NCI-H748 treated with DMSO at 0.1 percent for 48 hours (cell line): Measurements from ENCODE around the gene GIPC2.
A peak's percentile ranks its signal among the peaks of the same experiment; 100 is the strongest.
"Not testable (repeated sequence)": the region's sequence is repeated elsewhere in the genome, so short reads cannot be mapped to it uniquely, and the experiment has no call there.

Source experiments
- DNase-seq: peaks from one replicate; lab custom pipeline; 2025; lab: John Stamatoyannopoulos, UW

Gene GIPC2

GRCh38 chr1:78096017-78096416 is 50.3 kb downstream of the GIPC2 start:
- DNase-seq = no peak

- DNase-seq = no peak
Measured at GRCh38 chr1:78096976-78097375, 51.2 kb downstream of the GIPC2 start.

- DNase-seq = no peak
Measured at GRCh38 chr1:78101051-78101450, 55.3 kb downstream of the GIPC2 start.

- no peak for DNase-seq
Measured at GRCh38 chr1:78101514-78101913, 55.7 kb downstream of the GIPC2 start.

DNA sequence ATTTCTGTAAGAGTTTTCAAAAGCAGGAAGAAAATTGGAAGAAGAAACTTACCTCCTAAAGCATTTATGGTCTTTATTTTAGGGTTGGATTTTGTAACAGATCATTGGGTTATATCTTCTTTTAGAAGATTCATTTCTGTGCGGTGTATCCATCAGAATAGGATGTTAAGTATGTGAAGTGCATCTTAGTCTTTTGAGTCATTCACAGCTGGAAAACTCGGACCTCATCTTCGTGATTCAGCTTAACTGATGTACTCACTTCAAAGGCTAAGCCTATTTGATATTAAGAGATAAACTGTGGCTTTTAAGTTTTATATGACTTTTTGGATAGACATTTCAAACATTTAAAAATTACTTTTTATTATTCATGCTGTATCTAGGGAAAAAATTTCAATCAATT is 56.3 kb downstream of the GIPC2 start:
- DNase-seq = no peak

- DNase-seq = no peak
Measured at GRCh38 chr1:78102916-78103315, 57.1 kb downstream of the GIPC2 start.

DNA sequence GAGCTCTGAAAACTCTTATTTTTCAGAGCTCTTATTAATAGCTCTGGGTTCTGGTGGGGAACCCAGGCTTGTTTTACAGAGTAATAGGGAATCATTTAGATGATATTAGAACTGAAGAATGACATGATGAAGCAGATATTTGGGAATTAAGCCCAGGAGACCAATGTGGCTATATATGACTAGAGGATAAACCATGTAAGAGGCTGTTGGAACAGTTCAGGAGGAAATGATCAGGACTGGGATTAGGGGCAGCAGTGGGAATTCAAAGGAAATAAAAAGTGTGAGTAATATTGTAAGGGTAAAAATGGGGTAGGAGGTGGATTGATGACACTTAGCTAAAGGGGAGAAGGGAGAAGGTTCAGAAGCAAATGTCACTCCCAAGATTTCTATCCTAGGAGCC is 58.6 kb downstream of the GIPC2 start:
- DNase-seq = no peak

GRCh38 chr1:78109659-78110058 is 63.9 kb downstream of the GIPC2 start:
- DNase-seq = not testable (repeated sequence)

DNA sequence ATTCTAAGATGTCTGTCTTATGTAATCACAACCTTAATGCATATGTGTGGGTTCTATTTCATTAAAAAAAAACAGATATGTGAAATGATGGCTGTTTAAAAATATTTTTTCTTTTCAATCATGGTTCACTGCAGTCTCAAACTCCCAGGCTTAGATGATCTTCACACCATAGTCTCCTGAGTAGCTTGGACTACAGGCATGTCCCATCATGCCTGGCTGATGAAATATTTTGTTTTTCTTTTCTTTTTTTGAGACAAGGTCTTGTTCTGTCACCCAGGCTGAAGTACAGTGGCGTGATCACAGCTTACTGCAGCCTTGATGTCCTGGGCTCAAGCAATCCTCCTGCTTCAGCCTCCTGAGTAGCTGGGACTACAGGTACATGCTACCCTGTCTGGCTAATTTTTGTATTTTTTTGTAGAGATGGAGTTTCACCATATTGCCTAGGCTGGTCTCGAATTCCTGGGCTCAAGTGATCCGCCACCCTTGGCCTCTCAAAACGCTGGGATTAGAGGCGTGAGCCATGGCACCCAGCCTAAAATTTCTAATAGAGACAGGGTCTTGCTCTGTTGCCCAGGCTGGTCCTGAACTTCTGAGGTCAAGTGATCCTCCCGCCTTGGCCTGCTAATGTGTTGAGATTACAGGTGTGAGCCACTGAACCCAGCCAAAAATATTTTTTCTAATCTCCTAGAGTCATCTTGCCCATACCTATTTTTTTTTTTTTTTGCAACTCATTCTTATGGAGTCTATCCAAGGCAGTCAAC is 67.6 kb downstream of the GIPC2 start:
- DNase-seq = no peak

GRCh38 chr1:78114034-78114956 is 68.5 kb downstream of the GIPC2 start:
- peak; percentile 63 for DNase-seq

DNA sequence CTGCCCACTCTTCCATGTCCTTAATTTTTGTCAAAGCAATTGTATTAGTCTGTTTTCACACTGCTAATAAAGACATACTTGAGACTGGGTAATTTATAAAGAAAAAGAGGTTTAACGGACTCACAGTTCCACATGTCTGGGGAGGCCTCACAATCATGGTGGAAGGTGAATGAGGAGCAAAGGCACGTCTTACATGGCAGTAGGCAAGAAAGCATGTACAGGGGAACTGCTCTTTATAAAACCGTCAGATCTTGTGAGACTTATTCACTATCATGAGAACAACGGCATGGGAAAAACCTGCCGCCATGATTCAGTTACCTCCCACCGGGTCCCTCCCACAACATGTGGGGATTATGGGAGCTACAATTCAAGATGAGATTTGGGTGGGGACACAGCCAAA is 74.7 kb downstream of the GIPC2 start:
- not testable (repeated sequence) for DNase-seq

- no peak for DNase-seq
Measured at GRCh38 chr1:78121710-78122109, 75.9 kb downstream of the GIPC2 start.

- DNase-seq = no peak
Measured at GRCh38 chr1:78122389-78122788, 76.6 kb downstream of the GIPC2 start.

GRCh38 chr1:78126506-78126905 is 80.7 kb downstream of the GIPC2 start:
- DNase-seq = no peak

GRCh38 chr1:78132174-78132947 is 86.6 kb downstream of the GIPC2 start:
- DNase-seq = no peak

DNA sequence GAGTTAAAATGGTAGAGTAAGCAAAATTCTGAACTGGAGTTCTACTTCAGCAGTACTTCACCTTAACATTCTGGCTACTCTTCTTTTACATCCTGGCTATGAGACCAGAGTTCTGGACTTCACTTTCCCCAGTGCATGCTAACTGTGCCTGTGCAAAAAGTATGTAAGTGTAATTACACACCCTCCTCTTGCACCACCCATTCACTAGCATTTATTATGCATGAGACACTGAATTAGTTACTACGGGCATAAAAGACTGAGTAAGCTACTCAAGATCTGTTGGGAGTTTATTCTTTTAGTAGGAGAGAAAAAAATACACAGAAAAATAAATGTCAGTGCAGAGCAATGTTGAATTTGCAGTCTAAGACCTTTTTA is 87.2 kb downstream of the GIPC2 start:
- DNase-seq = no peak

DNA sequence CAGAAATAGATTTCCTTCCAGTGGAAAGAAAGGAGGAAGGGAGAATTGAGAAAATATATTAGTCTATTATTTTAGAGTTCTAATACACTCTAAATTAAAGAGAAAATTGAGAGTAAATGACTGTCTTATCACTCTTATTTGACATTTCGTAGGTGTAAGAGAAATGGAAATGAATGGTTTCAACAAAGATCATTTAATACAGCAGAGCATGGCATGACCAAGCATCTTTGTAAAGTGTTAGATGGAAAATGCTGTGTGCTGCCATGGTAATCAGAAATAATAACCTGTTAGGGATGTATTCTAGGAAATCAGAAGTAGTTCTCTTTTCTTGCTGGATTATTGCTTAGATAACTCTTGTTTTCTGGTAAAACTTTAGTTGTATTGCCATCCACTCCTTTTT is 90.9 kb downstream of the GIPC2 start:
- DNase-seq = no peak

- no peak for DNase-seq
Measured at GRCh38 chr1:78141531-78142231, 95.9 kb downstream of the GIPC2 start.

GRCh38 chr1:78142736-78143135 is 97.0 kb downstream of the GIPC2 start:
- no peak for DNase-seq

- no peak for DNase-seq
Measured at GRCh38 chr1:78143152-78143551, 97.4 kb downstream of the GIPC2 start.

- DNase-seq = no peak
Measured at GRCh38 chr1:78143673-78144072, 97.9 kb downstream of the GIPC2 start.

GRCh38 chr1:78145105-78145580 is 99.4 kb downstream of the GIPC2 start:
- peak; percentile 40 for DNase-seq
